Neural cell (in vitro differentiated cells): Measurements from ENCODE around the gene TRIM56. TPM values are rescaled to one million over a fixed set of nuclear protein-coding genes. Genes with fewer than 3 reads are reported as not detected.

Source experiments
- H2AFZ ChIP-seq: fragments of 200-600, 300-800 bp; sonication (generic), shearing (Covaris generic); 2 replicates; pipeline ENCODE4 v1.6.0; 2014; ENCODE audit warnings: low read depth, mild to moderate bottlenecking, antibody characterized with exemption, low read length, moderate library complexity
- H3F3A ChIP-seq: fragments of 200-600 bp; shearing (Covaris generic); 2 replicates; pipeline ENCODE4 v1.6.1; 2016; ENCODE audit warnings: mild to moderate bottlenecking, moderate library complexity, mixed read lengths, antibody characterized with exemption, low read length; ENCODE audit not compliant: insufficient read depth, poor library complexity, severe bottlenecking
- H3K27ac ChIP-seq: fragments of 200-600, 300-800 bp; sonication (generic), shearing (Covaris generic); 2 replicates; pipeline ENCODE4 v1.5.1; 2014; ENCODE audit warnings: mild to moderate bottlenecking, low read length, moderate library complexity
- H3K27me3 ChIP-seq: fragments of 300-800, 200-600 bp; sonication (generic), shearing (Covaris generic); 2 replicates; pipeline ENCODE4 v1.6.0; 2014; ENCODE audit warnings: mild to moderate bottlenecking, low read depth, low read length, moderate library complexity; ENCODE audit not compliant: insufficient read depth
- H3K36me3 ChIP-seq: fragments of 300-800, 200-600 bp; sonication (generic), shearing (Covaris generic); 2 replicates; pipeline ENCODE4 v1.5.1; 2014; ENCODE audit warnings: mild to moderate bottlenecking, antibody characterized with exemption, low read length, moderate library complexity; ENCODE audit not compliant: insufficient read depth
- H3K4me2 ChIP-seq: fragments of 300-800, 200-600 bp; sonication (generic), shearing (Covaris generic); 2 replicates; pipeline ENCODE4 v1.6.0; 2014; ENCODE audit warnings: mild to moderate bottlenecking, low read length
- H3K4me3 ChIP-seq: fragments of 300-800, 200-600 bp; sonication (generic), shearing (Covaris generic); 2 replicates; pipeline ENCODE4 v1.5.1; 2014; ENCODE audit warnings: mild to moderate bottlenecking, low read length, moderate library complexity
- H3K79me2 ChIP-seq: fragments of 200-600 bp; shearing (Covaris generic); replicated peaks from 2 replicates; pipeline ENCODE4 v1.6.0; 2014; ENCODE audit warnings: mild to moderate bottlenecking, low read length, moderate library complexity; ENCODE audit not compliant: insufficient read depth
- H3K9ac ChIP-seq: fragments of 300-800, 200-600 bp; sonication (generic), shearing (Covaris generic); 2 replicates; pipeline ENCODE4 v1.6.1; 2016; ENCODE audit warnings: mild to moderate bottlenecking, low read length, mixed read lengths
- H3K9me2 ChIP-seq: fragments of 200-600 bp; shearing (Covaris generic); 2 replicates; pipeline ENCODE4 v1.6.1; 2016; ENCODE audit warnings: mild to moderate bottlenecking, low read length, mixed read lengths; ENCODE audit not compliant: insufficient read depth
- H3K9me3 ChIP-seq: fragments of 200-600, 300-800 bp; sonication (generic), shearing (Covaris generic); 2 replicates; pipeline ENCODE4 v1.6.1; 2016; ENCODE audit warnings: mild to moderate bottlenecking, mixed run types, low read length, moderate library complexity, mixed read lengths
- H4K20me1 ChIP-seq: fragments of 200-600 bp; shearing (Covaris generic); 2 replicates; pipeline ENCODE4 v1.6.1; 2016; ENCODE audit warnings: mild to moderate bottlenecking, mixed run types; ENCODE audit not compliant: insufficient read depth
- EP300 ChIP-seq: fragments of 450-650 bp; conservative IDR thresholded peaks from 2 replicates; pipeline ENCODE4 v1.6.1; 2014; ENCODE audit warnings: antibody characterized with exemption, mild to moderate bottlenecking, moderate library complexity; ENCODE audit not compliant: poor library complexity, severe bottlenecking
- EZH2 ChIP-seq: fragments of 200-600, 300-800 bp; shearing (Covaris generic), sonication (generic); IDR thresholded peaks from 2 replicates; pipeline ENCODE4 v1.6.1; 2014; ENCODE audit warnings: antibody characterized with exemption, low read length, borderline replicate concordance, mild to moderate bottlenecking; ENCODE audit not compliant: insufficient read depth, poor library complexity, severe bottlenecking
- MXI1 ChIP-seq: fragments of 450-650 bp; conservative IDR thresholded peaks from 2 replicates; pipeline ENCODE4 v1.6.1; 2014; ENCODE audit warnings: antibody characterized with exemption, mild to moderate bottlenecking; ENCODE audit not compliant: poor library complexity, severe bottlenecking
- POLR2AphosphoS5 ChIP-seq: IDR thresholded peaks from 2 replicates; pipeline ENCODE4 v1.6.1; 2012
- RAD21 ChIP-seq: fragments of 450-650 bp; conservative IDR thresholded peaks from 2 replicates; pipeline ENCODE4 v1.6.1; 2014; ENCODE audit warnings: antibody characterized with exemption, mild to moderate bottlenecking, moderate library complexity
- SMC3 ChIP-seq: fragments of 450-650 bp; conservative IDR thresholded peaks from 2 replicates; pipeline ENCODE4 v1.6.1; 2014; ENCODE audit warnings: antibody characterized with exemption, mild to moderate bottlenecking, moderate library complexity; ENCODE audit not compliant: poor library complexity
- TAF1 ChIP-seq: IDR thresholded peaks from 2 replicates; pipeline ENCODE4 v1.6.1; 2012; ENCODE audit warnings: low read depth
- polyA plus RNA-seq: library from polyadenylated mRNA; depleted of rRNA; stranded (reverse); fragments of >200 nt; gene quantifications from 2 replicates; pipeline ENCODE4 v1.2.3, GENCODE V29; 2014
- TF ChIP-seq, protein P1 (sequence below): IDR thresholded peaks from 2 replicates; pipeline ENCODE4 v1.6.1; 2012; ENCODE audit warnings: borderline replicate concordance
- TF ChIP-seq, protein P2 (sequence below): fragments of 450-650 bp; IDR thresholded peaks from 2 replicates; pipeline ENCODE4 v1.5.1; 2014; ENCODE audit warnings: antibody characterized with exemption, mild to moderate bottlenecking, moderate library complexity; ENCODE audit not compliant: poor library complexity, severe bottlenecking

TRIM56 gene
- polyA plus RNA-seq, 1 donor from 2014 or later = 0.01 TPM

DNA sequence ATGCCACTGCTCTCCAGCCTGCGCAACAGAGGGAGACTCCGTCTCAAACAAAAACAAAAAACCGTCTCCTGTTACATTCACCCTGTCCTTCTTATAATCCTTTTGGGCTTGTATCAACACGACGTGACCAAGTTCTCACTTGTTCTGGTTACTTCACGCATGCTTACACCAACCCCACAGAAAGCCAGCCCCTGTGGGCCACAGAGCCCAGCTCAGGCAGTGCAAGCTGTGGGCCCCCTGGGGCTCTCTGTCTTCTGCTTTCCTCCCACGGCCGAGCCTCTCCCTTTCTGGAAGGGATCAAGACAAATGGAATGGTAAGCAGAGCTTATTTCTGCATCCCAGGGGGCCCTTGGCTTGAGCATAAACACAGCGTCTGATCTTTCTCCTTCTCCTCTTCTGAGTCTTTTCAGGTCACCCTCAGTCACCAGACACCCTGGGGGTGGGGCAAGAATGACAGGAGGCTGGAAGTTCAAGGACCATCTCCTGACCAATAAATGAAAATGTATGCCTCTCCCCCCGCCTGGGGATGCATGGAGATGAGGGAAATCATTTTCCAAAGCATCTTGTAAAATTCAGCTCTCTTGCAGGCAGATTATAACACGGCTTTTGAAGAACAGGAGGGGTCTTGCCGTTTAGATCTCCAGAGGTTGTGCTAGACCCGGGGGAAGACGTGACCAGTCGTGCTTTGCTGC is 19.0 kb upstream of the TRIM56 start:
- no peaks in the 10 kb centered on the region for H3F3A ChIP-seq
- no peaks in the 10 kb centered on the region for H3K9me2 ChIP-seq
- H3K4me2 ChIP-seq = no peak overlapping the region

DNA sequence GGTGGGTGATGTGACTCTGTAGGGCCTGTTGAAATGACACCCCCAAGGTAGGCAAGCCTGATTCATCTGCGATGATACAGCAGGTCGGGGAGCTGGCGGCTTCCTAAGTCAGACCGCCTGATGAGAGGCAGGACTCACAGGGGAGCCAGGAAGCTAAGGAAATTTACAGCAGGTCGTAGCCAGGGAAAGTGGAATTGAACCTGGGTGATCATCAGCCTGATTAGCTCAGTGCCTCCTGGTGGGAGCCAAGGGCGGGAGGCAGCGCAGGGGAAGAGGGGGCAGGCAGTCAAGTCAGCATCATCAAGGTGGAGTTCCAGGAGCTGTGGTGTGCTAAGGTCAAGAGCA is 18.5 kb upstream of the TRIM56 start:
- Histone ChIP-seq H2AFZ (no peak overlapping the region), H3K27me3 (no peaks in the 10 kb centered on the region), H3K79me2 (no peaks in the 10 kb centered on the region), H3K27ac (no peak overlapping the region), H4K20me1 (no peaks in the 10 kb centered on the region), H3K4me2 (no peak overlapping the region), H3K9me2 (no peaks in the 10 kb centered on the region), H3K36me3 (no peaks in the 10 kb centered on the region), H3K9me3 (no peaks in the 10 kb centered on the region), H3K4me3 (no peak overlapping the region), H3F3A (no peaks in the 10 kb centered on the region), H3K9ac (no peak overlapping the region)
- TF ChIP-seq, protein P1, sequence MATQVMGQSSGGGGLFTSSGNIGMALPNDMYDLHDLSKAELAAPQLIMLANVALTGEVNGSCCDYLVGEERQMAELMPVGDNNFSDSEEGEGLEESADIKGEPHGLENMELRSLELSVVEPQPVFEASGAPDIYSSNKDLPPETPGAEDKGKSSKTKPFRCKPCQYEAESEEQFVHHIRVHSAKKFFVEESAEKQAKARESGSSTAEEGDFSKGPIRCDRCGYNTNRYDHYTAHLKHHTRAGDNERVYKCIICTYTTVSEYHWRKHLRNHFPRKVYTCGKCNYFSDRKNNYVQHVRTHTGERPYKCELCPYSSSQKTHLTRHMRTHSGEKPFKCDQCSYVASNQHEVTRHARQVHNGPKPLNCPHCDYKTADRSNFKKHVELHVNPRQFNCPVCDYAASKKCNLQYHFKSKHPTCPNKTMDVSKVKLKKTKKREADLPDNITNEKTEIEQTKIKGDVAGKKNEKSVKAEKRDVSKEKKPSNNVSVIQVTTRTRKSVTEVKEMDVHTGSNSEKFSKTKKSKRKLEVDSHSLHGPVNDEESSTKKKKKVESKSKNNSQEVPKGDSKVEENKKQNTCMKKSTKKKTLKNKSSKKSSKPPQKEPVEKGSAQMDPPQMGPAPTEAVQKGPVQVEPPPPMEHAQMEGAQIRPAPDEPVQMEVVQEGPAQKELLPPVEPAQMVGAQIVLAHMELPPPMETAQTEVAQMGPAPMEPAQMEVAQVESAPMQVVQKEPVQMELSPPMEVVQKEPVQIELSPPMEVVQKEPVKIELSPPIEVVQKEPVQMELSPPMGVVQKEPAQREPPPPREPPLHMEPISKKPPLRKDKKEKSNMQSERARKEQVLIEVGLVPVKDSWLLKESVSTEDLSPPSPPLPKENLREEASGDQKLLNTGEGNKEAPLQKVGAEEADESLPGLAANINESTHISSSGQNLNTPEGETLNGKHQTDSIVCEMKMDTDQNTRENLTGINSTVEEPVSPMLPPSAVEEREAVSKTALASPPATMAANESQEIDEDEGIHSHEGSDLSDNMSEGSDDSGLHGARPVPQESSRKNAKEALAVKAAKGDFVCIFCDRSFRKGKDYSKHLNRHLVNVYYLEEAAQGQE = no peak
- no peak for TF ChIP-seq MXI1
- no peak for TF ChIP-seq TAF1
- TF ChIP-seq, protein P2, sequence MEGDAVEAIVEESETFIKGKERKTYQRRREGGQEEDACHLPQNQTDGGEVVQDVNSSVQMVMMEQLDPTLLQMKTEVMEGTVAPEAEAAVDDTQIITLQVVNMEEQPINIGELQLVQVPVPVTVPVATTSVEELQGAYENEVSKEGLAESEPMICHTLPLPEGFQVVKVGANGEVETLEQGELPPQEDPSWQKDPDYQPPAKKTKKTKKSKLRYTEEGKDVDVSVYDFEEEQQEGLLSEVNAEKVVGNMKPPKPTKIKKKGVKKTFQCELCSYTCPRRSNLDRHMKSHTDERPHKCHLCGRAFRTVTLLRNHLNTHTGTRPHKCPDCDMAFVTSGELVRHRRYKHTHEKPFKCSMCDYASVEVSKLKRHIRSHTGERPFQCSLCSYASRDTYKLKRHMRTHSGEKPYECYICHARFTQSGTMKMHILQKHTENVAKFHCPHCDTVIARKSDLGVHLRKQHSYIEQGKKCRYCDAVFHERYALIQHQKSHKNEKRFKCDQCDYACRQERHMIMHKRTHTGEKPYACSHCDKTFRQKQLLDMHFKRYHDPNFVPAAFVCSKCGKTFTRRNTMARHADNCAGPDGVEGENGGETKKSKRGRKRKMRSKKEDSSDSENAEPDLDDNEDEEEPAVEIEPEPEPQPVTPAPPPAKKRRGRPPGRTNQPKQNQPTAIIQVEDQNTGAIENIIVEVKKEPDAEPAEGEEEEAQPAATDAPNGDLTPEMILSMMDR = no peak
- TF ChIP-seq EZH2 = no peak
- no peak for TF ChIP-seq SMC3
- no peak for TF ChIP-seq EP300
- TF ChIP-seq RAD21 = no peak
- no peak for TF ChIP-seq POLR2AphosphoS5

More for the DNA sequence above, 19.0 kb upstream of the TRIM56 start:
- Histone ChIP-seq H4K20me1 (no peaks in the 10 kb centered on the region), H3K9me3 (no peaks in the 10 kb centered on the region), H2AFZ (no peak overlapping the region), H3K79me2 (no peaks in the 10 kb centered on the region), H3K9ac (no peak overlapping the region), H3K4me3 (no peak overlapping the region), H3K27me3 (no peaks in the 10 kb centered on the region), H3K36me3 (no peaks in the 10 kb centered on the region), H3K27ac (no peak overlapping the region)
- no peak for TF ChIP-seq POLR2AphosphoS5
- no peak for TF ChIP-seq EZH2
- no peak for TF ChIP-seq EP300
- TF ChIP-seq, protein P1 = no peak
